GM12801 (cell line): ENCODE results near the gene CDYL.

Source experiments
- TF ChIP-seq, protein P1 (sequence below): IDR thresholded peaks from one replicate; pipeline ENCODE4 v1.5.1; 2011; ENCODE audit warnings: control low read depth; ENCODE audit not compliant: insufficient read length; ENCODE audit errors: extremely low read depth

CDYL gene

DNA sequence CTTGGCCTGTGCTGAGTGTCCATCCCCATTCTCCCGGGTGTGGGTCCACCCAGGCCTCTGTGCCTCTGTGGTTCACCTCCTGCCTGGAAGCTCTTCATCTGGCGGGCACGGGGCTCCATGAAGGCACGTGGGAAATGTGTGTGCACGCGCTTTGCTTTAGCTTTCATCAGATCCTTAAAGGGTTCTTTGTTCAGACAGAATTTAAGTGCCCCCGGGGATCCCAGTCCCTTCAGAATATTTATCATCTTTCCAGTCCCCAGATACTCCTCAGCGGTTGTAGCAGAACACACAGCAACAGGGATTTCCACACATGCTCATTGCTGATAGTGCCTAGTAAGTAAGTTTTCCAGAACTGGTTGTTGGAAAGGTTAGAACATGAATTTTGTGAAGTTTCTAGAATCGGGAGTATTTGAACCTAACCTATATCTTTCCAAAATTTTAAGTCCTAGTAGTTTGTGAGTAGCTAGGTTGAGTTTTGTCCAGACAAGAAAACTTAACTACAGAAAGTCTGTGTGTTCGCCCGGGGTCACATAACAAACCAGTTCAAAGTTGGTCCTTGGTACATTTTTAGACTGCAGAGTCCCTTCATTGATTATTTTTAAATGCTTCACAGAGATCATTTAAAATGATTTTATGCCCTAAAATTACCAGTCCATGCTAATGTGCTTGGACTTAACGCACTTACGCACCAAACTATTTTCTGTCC lies 159.9 kb downstream of the CDYL start:
- TF ChIP-seq, protein P1, sequence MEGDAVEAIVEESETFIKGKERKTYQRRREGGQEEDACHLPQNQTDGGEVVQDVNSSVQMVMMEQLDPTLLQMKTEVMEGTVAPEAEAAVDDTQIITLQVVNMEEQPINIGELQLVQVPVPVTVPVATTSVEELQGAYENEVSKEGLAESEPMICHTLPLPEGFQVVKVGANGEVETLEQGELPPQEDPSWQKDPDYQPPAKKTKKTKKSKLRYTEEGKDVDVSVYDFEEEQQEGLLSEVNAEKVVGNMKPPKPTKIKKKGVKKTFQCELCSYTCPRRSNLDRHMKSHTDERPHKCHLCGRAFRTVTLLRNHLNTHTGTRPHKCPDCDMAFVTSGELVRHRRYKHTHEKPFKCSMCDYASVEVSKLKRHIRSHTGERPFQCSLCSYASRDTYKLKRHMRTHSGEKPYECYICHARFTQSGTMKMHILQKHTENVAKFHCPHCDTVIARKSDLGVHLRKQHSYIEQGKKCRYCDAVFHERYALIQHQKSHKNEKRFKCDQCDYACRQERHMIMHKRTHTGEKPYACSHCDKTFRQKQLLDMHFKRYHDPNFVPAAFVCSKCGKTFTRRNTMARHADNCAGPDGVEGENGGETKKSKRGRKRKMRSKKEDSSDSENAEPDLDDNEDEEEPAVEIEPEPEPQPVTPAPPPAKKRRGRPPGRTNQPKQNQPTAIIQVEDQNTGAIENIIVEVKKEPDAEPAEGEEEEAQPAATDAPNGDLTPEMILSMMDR: no peak

DNA sequence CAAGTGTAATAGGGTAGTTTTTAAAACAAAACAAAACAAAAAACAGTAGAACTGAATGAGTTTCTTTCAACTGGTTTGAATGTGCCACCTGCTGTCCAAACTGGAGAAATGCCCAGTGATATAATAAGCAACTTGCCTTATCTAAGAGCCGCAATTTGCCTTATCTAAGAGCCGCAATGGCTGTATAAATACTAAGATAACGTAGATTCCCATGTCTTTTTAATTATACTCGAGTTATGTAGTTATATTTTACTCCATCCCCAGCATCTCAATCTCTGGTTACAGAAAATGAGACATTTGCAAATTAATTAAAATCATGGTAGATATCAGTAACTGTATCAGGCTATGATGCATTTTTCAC lies 160.5 kb downstream of the CDYL start:
- TF ChIP-seq, protein P1: no peak

DNA sequence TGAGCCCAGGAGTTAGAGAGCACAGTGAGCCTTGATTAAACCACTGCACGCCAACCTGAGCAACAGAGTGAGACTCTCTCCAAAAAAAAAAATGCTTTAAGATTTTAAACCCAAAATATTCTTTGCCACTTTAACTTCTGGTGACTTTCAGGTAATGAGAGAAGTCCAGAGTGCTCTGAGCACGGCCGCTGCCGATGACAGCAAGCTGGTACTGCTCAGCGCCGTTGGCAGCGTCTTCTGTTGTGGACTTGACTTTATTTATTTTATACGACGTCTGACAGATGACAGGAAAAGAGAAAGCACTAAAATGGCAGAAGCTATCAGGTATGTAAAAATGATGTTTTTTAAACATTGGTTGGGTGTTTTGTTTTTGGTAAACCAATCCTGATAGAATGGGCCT lies 161.2 kb downstream of the CDYL start:
- TF ChIP-seq, protein P1: no peak

DNA sequence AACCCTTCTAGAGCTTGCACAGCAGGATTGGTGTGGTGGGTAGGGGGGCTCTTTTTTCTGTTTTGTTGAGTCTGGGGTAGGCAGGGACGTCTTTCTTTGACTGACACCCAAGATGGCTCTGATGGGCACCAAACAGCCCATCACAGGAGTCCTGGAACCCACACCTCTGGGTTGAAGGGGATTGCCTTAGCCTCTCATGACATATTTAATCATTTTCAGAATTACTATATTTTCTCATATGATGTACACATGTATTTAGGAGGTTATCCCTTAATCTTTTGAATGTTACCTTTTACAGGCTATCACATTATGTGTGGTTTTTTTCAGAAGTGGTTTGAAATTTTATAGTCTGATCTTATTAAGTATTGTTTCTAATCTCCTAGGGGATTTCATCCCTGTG lies 163.0 kb downstream of the CDYL start:
- TF ChIP-seq, protein P1: no peak

DNA sequence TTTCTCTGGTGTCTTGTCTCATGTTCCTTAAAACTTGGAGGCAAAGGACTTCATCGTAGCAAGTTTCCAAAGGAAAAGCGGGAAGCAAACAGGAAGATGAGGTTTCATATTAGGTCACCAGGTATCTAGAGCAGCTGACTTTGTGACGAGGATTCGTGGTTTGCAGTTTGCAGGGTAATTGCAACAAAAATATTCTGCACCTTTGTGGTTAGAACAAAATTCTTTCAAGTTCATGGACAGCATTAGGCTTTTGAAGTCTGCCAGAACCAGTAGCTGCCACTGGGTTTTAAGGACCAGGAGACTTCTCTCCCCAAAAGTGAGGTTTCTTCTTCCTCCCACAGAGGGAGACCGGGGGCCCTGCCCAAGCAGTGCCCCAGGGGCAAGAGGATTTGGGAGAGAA lies 164.2 kb downstream of the CDYL start:
- TF ChIP-seq, protein P1: no peak

DNA sequence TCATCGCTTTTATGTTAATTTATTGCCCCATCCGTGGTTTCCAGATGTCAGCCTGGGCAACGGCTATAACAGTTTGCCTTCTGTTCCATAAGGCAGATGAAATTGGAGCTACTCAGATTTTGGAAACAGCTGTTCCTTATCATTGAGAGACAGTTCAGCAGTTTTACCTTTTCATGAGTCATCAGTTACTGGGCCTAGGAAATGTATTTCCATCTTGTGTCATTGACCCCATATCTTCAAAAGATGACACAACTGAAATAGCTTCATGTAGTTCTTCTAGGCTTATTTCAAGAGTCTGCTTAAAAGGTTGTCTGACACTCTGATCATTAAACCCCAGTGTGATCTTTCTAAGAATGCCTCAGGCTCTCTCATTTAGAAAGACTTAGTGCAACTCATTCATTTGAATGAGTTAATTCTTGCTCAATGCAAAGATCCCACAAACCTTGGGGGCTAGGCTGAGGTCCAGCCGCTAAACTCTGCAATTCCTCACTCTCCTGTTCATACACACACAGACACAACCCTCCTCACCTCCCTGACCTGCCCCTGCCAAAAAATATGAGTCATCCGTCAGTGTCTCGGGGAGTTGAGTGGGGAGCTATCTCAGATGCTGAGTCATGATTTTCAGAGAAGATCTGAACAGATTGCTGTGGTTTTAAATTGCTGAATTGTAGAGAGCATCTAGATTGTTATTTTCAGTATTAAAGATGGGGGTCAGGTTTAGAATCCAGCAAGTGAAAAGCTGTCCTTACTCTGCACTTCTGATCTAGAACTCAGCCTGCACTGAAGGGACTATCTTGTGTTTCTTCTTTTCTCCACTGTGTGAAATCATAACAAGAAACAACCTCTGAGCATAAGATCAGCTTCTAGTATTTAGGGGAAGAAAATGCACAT lies 165.8 kb downstream of the CDYL start:
- TF ChIP-seq, protein P1: no peak

DNA sequence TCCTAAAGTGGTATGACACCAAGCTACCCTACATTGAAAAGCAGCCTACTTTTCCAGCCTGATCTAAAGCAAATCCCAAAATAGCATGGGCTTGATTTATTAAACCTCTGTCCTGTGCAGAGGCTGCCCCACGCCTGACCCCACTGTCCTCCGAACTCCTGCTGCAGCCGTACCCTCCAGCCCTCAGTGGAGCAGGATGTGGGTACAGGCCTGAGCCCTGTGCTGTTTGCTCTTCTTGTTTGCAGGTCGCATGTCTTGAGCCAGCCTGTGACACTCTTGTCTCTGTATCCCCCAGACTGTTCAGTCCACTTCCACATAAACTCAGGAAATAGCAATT lies 166.4 kb downstream of the CDYL start:
- TF ChIP-seq, protein P1: no peak
